Panc1 (cell line): ENCODE measurements around the gene USP19. TPM values are rescaled to one million over a fixed set of nuclear protein-coding genes. Genes with fewer than 3 reads are reported as not detected.
A peak's percentile ranks its signal among the peaks of the same experiment; 100 is the strongest.

Source experiments
- ATAC-seq: fragments of 200-7000 bp; cut with Tn5 transposase; 2 replicates; pipeline ENCODE4 v1.9.1; 2020; ENCODE audit warnings: mild to moderate bottlenecking, moderate library complexity
- BruUV-seq: library from RNA; stranded (reverse); fragments of 400-500 nt; replicated peaks from 2 replicates; lab custom pipeline; 2021; lab: Mats Ljungman, UMichigan
- CTCF ChIA-PET: fragments of 300-600 bp; sonication (Branson Sonifier 250); formaldehyde crosslinking; loops from one replicate; lab custom pipeline; 2022; ENCODE audit warnings: antibody characterized with exemption; lab: Charles Lee
- POLR2A ChIA-PET: fragments of 300-600 bp; sonication (Branson Sonifier 250); formaldehyde crosslinking; loops from one replicate; lab custom pipeline; 2022; ENCODE audit warnings: antibody characterized with exemption; lab: Charles Lee
- DNase-seq: peaks from one replicate; pipeline ENCODE4 v3.0.0-alpha.2; 2010; ENCODE audit warnings: low read depth, low spot score
- H3K27ac ChIP-seq: 2 replicates; pipeline ENCODE4 v1.5.1; 2011; ENCODE audit warnings: mild to moderate bottlenecking, low read length, inconsistent platforms
- H3K27me3 ChIP-seq: fragments of 200-500 bp; sonication (Bioruptor generic); 2 replicates; pipeline ENCODE4 v1.6.0; 2014; ENCODE audit warnings: low read length, inconsistent platforms; ENCODE audit not compliant: control insufficient read depth, insufficient read depth
- H3K36me3 ChIP-seq: fragments of 200-500 bp; sonication (Bioruptor generic); 2 replicates; pipeline ENCODE4 v1.5.1; 2014; ENCODE audit warnings: inconsistent platforms, mild to moderate bottlenecking, low read length, moderate library complexity; ENCODE audit not compliant: control insufficient read depth, insufficient read depth
- H3K4me1 ChIP-seq: 2 replicates; pipeline ENCODE4 v1.5.1; 2011; ENCODE audit warnings: inconsistent platforms, mild to moderate bottlenecking, low read length, moderate library complexity; ENCODE audit not compliant: control insufficient read depth, insufficient read depth
- H3K4me3 ChIP-seq, 2 experiments: 2 replicates each; pipeline ENCODE4 v1.5.1; 2011 to 2012; ENCODE audit warnings: low read depth in 2 of 2, low read length in 2 of 2, mild to moderate bottlenecking in 2 of 2, inconsistent platforms in 1 of 2, moderate library complexity in 1 of 2
- H3K9me3 ChIP-seq: fragments of 200-500 bp; sonication (Bioruptor generic); 2 replicates; pipeline ENCODE4 v1.5.1; 2014; ENCODE audit warnings: low read depth, mild to moderate bottlenecking, inconsistent platforms, low read length, moderate library complexity; ENCODE audit not compliant: control insufficient read depth, insufficient read depth
- CTCF ChIP-seq: fragments of 450-650 bp; IDR thresholded peaks from 2 replicates; pipeline ENCODE4 v1.5.1; 2017; ENCODE audit warnings: mild to moderate bottlenecking
- POLR2AphosphoS5 ChIP-seq: IDR thresholded peaks from 2 replicates; pipeline ENCODE4 v1.6.1; 2012; ENCODE audit warnings: mild to moderate bottlenecking, low read depth, low read length, moderate library complexity
- SIN3A ChIP-seq: IDR thresholded peaks from 2 replicates; pipeline ENCODE4 v1.6.1; 2012; ENCODE audit warnings: low read depth, mild to moderate bottlenecking, low read length, moderate library complexity, borderline replicate concordance; ENCODE audit not compliant: insufficient read depth
- TCF7L2 ChIP-seq: IDR thresholded peaks from 2 replicates; pipeline ENCODE4 v1.6.1; 2011; ENCODE audit warnings: mild to moderate bottlenecking, low read depth, low read length, inconsistent platforms
- in situ Hi-C: cut with HindIII; loops from 2 replicates; pipeline ENCODE4 v1.10.0; 2016; ENCODE audit warnings: low sequenced_read_pairs, low pct_unique_long_range_greater_than_20kb
- intact Hi-C: fragments of 100-400 bp; cut with micrococcal nuclease; formaldehyde crosslinking; loops from one replicate; pipeline ENCODE4 v1.10.0; 2022; ENCODE audit not compliant: unreplicated experiment
- total RNA-seq: library from RNA; stranded (reverse); gene quantifications from one replicate; pipeline ENCODE4 v1.2.1, GENCODE V29; 2021; ENCODE audit not compliant: unreplicated experiment
- TF ChIP-seq, protein P1 (sequence below), 2 experiments: IDR thresholded peaks; 2 replicates each; pipeline ENCODE4 v1.6.1; 2011 to 2012; ENCODE audit warnings: low read depth in 2 of 2, control low read depth in 1 of 2, low read length in 1 of 2, mild to moderate bottlenecking in 1 of 2, moderate library complexity in 1 of 2; ENCODE audit not compliant: insufficient read depth in 1 of 2

Gene USP19
- total RNA-seq, 1 experiment from 2014 or later = 60.6 TPM

DNA sequence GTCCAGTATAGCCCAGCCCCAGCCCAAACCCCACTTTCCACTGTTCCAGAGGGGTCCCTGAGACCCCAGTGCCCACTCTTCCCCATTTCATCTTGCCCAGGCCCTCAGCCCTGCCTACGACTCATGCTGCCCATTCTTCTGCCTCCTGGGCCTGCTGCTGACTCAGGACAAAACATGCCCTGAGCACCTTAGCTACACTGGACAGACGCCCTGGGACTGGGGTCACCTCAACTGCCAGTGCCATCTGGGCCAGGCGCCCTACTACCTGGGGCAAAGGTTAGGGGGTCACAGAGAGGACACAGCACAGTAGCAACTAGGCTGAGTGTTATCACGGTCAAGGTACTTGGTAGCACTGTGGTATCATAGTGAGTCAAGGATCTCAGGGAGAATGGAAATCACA lies 14.9 kb upstream of the USP19 start:
- DNase-seq (no peak), ATAC-seq (no peak)
- no peaks in the 10 kb centered on the region; the same call in 1 of the 2 replicates for H3K36me3 ChIP-seq
- CTCF ChIA-PET = no interaction called here
- no peak overlapping the region for H3K27ac ChIP-seq
- no TSS peak for BruUV-seq
- H3K27me3 ChIP-seq = no peaks in the 10 kb centered on the region
- TF ChIP-seq CTCF = no peak
- no peak for TF ChIP-seq POLR2AphosphoS5
- TF ChIP-seq SIN3A = no peak
- TF ChIP-seq, protein P1, sequence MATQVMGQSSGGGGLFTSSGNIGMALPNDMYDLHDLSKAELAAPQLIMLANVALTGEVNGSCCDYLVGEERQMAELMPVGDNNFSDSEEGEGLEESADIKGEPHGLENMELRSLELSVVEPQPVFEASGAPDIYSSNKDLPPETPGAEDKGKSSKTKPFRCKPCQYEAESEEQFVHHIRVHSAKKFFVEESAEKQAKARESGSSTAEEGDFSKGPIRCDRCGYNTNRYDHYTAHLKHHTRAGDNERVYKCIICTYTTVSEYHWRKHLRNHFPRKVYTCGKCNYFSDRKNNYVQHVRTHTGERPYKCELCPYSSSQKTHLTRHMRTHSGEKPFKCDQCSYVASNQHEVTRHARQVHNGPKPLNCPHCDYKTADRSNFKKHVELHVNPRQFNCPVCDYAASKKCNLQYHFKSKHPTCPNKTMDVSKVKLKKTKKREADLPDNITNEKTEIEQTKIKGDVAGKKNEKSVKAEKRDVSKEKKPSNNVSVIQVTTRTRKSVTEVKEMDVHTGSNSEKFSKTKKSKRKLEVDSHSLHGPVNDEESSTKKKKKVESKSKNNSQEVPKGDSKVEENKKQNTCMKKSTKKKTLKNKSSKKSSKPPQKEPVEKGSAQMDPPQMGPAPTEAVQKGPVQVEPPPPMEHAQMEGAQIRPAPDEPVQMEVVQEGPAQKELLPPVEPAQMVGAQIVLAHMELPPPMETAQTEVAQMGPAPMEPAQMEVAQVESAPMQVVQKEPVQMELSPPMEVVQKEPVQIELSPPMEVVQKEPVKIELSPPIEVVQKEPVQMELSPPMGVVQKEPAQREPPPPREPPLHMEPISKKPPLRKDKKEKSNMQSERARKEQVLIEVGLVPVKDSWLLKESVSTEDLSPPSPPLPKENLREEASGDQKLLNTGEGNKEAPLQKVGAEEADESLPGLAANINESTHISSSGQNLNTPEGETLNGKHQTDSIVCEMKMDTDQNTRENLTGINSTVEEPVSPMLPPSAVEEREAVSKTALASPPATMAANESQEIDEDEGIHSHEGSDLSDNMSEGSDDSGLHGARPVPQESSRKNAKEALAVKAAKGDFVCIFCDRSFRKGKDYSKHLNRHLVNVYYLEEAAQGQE (IDR thresholded peaks at IDR 0.05; ENCODE audit: insufficient read depth in 1 of 2, low read depth in 2 of 2, low read length in 1 of 2) = no peak
- no peak for TF ChIP-seq TCF7L2
- POLR2A ChIA-PET = no interaction called here
- H3K4me1 ChIP-seq = peaks cover 12% of the 10 kb centered on the region
- no peaks in the 10 kb centered on the region for H3K9me3 ChIP-seq
- intact Hi-C loops = no loop called here
- no peak overlapping the region for H3K4me3 ChIP-seq
- in situ Hi-C loops = no loop called here

DNA sequence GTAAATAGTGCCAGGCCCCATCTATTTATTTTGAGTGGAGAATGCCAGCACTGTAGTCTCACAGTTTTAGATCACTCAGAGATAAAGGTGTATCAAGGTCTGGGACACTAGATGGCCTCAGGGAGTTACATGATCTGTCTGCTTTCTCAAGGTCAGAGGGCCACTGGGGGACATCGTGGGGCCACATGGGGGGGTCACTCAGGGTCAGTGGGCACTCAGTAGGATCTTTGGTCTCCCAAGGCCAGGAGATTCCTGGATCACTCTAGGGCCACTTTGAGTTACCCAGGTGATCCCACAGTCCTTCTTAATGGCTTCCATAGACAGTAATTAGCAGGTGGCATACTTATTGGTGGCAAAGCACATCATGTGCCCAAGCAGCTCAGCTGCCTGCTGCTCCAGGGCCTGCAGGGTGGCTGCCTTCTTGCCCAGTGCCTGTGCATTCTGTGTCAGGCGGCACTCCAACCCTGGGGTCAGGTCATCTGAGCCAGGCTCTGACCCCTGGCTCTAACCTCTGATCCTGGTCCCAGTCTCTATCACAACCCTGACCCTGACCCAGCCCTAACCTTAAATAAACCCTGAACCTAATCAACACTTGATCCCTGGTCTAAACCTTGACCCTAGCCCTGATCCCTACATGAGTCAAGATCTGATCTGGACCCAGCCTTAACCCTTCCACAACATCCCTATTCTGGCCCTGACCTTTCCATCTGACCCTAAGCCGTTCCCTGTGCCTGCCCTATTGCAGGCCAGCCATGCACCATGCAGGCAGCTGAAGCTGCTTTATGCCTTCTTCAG lies 14.0 kb upstream of the USP19 start:
- Histone ChIP-seq H3K27me3 (no peaks in the 10 kb centered on the region), H3K4me3 (peak overlapping the region in 1 of 2 experiments; percentile 71; a peak in 2 of 4 replicates), H3K4me1 (peaks cover 12% of the 10 kb centered on the region), H3K27ac (peak overlapping the region; percentile 63), H3K9me3 (no peaks in the 10 kb centered on the region), H3K36me3 (no peaks in the 10 kb centered on the region; the same call in 1 of the 2 replicates)
- DNase-seq = no peak
- in situ Hi-C loops = no loop called here
- ChIA-PET POLR2A (no interaction called here), CTCF (no interaction called here)
- TF ChIP-seq TCF7L2 (no peak), CTCF (no peak), SIN3A (no peak), POLR2AphosphoS5 (no peak)
- TF ChIP-seq, protein P1 (IDR thresholded peaks at IDR 0.05; ENCODE audit: insufficient read depth in 1 of 2, low read depth in 2 of 2, low read length in 1 of 2) = no peak
- intact Hi-C loops = no loop called here
- no TSS peak for BruUV-seq
- no peak for ATAC-seq
